Caco-2 (cell line): ENCODE measurements around the gene GATAD2B. TPM values are rescaled to one million over a fixed set of nuclear protein-coding genes. Genes with fewer than 3 reads are reported as not detected.

ENCODE experiments used
- BruUV-seq: library from RNA; stranded (reverse); fragments of 400-500 nt; replicated peaks from 2 replicates; lab custom pipeline; 2021; lab: Mats Ljungman, UMichigan
- CTCF ChIA-PET: fragments of 300-600 bp; sonication (Branson Sonifier 250); formaldehyde crosslinking; loops from one replicate; lab custom pipeline; 2022; ENCODE audit warnings: antibody characterized with exemption; lab: Charles Lee
- POLR2A ChIA-PET: fragments of 300-600 bp; sonication (Branson Sonifier 250); formaldehyde crosslinking; loops from one replicate; lab custom pipeline; 2022; ENCODE audit warnings: antibody characterized with exemption; lab: Charles Lee
- DNase-seq, 2 experiments: peaks; one replicate each; pipeline versions ENCODE4 v3.0.0 to v3.0.0-alpha.2; 2020 to 2022
- H3K27me3 ChIP-seq: replicated peaks from 2 replicates; pipeline ENCODE4 v1.6.0; 2011; ENCODE audit warnings: low read length; ENCODE audit not compliant: control insufficient read depth, insufficient read depth
- H3K36me3 ChIP-seq: 2 replicates; pipeline ENCODE4 v1.5.1; 2011; ENCODE audit warnings: low read length; ENCODE audit not compliant: control insufficient read depth, insufficient read depth
- H3K4me1 ChIP-seq: fragments of 250-450 bp; sonication (Bioruptor Pico); 2 replicates; pipeline ENCODE4 v1.5.1; 2020; ENCODE audit warnings: mild to moderate bottlenecking
- H3K4me3 ChIP-seq: 2 replicates; pipeline ENCODE4 v1.5.1; 2011; ENCODE audit warnings: low read depth, mild to moderate bottlenecking, control low read depth, low read length
- H3K9me3 ChIP-seq: fragments of 250-450 bp; sonication (Bioruptor Pico); 2 replicates; pipeline ENCODE4 v1.5.1; 2020; ENCODE audit warnings: mild to moderate bottlenecking, moderate library complexity
- H3K27ac Mint-ChIP-seq: one replicate; pipeline ENCODE4 v1.8.0; 2022; ENCODE audit warnings: mixed read lengths; ENCODE audit not compliant: unreplicated experiment
- H3K27me3 Mint-ChIP-seq: one replicate; pipeline ENCODE4 v1.8.0; 2022; ENCODE audit warnings: mixed read lengths; ENCODE audit not compliant: insufficient read depth, unreplicated experiment
- H3K36me3 Mint-ChIP-seq: one replicate; pipeline ENCODE4 v1.8.0; 2022; ENCODE audit warnings: mild to moderate bottlenecking, mixed read lengths; ENCODE audit not compliant: insufficient read depth, unreplicated experiment
- H3K4me1 Mint-ChIP-seq: one replicate; pipeline ENCODE4 v1.8.0; 2022; ENCODE audit warnings: low read depth, mixed read lengths; ENCODE audit not compliant: unreplicated experiment
- H3K4me3 Mint-ChIP-seq: one replicate; pipeline ENCODE4 v1.8.0; 2022; ENCODE audit warnings: mild to moderate bottlenecking, moderate library complexity, mixed read lengths; ENCODE audit not compliant: unreplicated experiment
- H3K9me3 Mint-ChIP-seq: one replicate; pipeline ENCODE4 v1.8.0; 2022; ENCODE audit warnings: mixed read lengths; ENCODE audit not compliant: unreplicated experiment
- CTCF ChIP-seq, 2 experiments: fragments of 200-600 bp in 1 of 2; IDR thresholded peaks; 1 replicate in 1 of 2; 2 replicates in 1 of 2; pipeline versions ENCODE4 v1.5.1 to v1.8.0; 2011 to 2022; ENCODE audit warnings: antibody characterized with exemption in 1 of 2, control low read depth in 1 of 2, inconsistent platforms in 1 of 2, low read depth in 1 of 2, low read length in 1 of 2, mild to moderate bottlenecking in 1 of 2, moderate library complexity in 1 of 2; ENCODE audit not compliant: insufficient read depth in 1 of 2, severe bottlenecking in 1 of 2, unreplicated experiment in 1 of 2
- intact Hi-C: fragments of 100-400 bp; cut with micrococcal nuclease; formaldehyde crosslinking; loops from one replicate; pipeline ENCODE4 v1.10.0; 2022; ENCODE audit not compliant: unreplicated experiment
- total RNA-seq: library from RNA; stranded (reverse); gene quantifications from 2 replicates; pipeline ENCODE4 v1.2.3, GENCODE V29; 2022

Gene GATAD2B
- total RNA-seq, 1 experiment from 2014 or later, result 38.0 TPM

DNA sequence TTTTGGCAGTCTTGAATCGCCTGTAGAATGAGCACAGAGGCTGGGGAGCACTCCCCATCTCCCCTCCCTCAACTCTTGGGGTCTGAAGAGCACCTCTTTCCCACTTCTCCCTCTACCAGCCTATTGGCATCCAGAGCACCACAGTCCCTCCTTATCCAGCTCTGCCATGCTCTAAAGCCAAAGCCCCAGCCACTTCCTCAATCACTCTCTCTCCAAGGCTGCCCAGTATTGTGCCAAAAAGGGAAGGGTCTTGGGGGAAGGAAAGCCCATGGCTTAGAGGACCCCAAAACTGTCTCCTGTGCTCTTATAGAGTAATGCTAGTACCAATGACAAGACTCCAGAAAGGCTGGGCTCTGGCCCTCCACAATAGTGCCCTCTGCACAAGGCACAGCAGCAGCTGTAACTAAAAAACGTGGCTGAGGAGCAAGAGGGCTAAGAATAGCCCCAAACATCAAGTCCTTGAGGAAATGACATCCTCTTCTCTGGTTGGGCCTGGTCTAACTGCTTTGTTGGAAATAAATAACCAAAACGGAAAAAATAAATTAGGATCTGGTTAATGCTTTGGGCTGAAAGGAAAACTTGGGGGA, 119.2 kb downstream of the GATAD2B start:
- no peak overlapping the region for H3K4me3 Mint-ChIP-seq
- H3K9me3 Mint-ChIP-seq, result no peaks in the 10 kb centered on the region
- H3K36me3 ChIP-seq, result no peaks in the 10 kb centered on the region
- no peaks in the 10 kb centered on the region for H3K9me3 ChIP-seq
- POLR2A ChIA-PET, result no interaction called here
- peaks cover 38% of the 10 kb centered on the region for H3K36me3 Mint-ChIP-seq
- H3K27me3 Mint-ChIP-seq, result no peaks in the 10 kb centered on the region
- H3K4me3 ChIP-seq, result no peak overlapping the region
- H3K4me1 ChIP-seq, result no peaks in the 10 kb centered on the region
- no peaks in the 10 kb centered on the region for H3K27me3 ChIP-seq
- TF ChIP-seq CTCF (IDR thresholded peaks at IDR 0.05; ENCODE audit: insufficient read depth in 1 of 2, low read depth in 1 of 2, low read length in 1 of 2, severe bottlenecking in 1 of 2, unreplicated experiment in 1 of 2), result no peak
- BruUV-seq, result no TSS peak
- CTCF ChIA-PET, result interaction anchor here (1.0 kb wide), 1 partner anchor 119 kb away, joined by 6 read pairs; no protein-coding TSS in a partner anchor
- intact Hi-C loops, result no loop called here
- no peaks in the 10 kb centered on the region for H3K4me1 Mint-ChIP-seq
- H3K27ac Mint-ChIP-seq, result no peak overlapping the region
- DNase-seq, result no peak

DNA sequence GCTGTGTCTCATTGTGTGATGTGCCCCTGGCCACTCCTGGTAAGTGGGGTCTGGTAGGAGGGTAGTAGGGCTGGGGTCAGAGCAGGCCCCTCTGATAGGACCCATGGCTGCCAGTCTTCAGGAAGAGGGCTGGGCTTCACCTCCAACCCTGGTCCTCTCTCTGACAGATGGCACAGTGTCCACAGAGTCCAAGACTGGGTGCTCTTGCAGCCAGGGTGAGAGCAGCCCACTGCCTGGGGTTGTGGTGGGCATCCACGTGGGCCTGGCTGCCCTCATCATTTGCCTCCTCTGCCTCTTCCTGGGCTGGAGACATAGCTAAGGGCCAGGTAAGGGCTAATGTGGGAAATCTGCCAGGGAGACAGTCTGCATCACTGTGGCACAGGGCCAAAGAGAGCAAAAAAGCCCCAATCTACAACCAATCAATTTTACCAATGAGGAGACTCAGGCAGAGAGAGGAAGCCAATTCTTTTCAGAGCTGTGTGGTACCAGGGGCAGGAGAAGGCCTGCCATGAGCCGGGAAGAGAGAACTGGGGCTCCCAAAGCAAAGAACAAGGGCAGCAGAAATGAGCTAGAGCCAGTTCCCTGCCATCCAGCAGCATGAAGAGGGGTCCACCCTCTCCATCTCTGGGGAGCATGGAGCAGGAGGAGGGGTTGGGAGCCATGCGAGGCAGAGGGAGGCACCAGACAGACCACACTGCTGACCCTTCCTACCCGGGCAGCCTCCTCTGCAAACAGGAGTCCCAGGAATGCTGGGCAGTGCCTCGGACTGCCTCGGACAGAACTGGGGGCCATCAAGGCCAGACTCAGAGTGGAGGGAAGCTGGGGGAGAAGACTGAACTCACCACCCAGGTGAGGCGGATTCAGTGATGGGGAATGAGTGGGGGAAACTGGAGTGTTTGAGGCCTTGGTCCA, 120.7 kb downstream of the GATAD2B start:
- Mint-ChIP-seq H3K27ac (no peak overlapping the region), H3K4me3 (no peak overlapping the region), H3K27me3 (no peaks in the 10 kb centered on the region), H3K36me3 (peaks cover 37% of the 10 kb centered on the region), H3K9me3 (no peaks in the 10 kb centered on the region), H3K4me1 (no peaks in the 10 kb centered on the region)
- no peak for DNase-seq
- no TSS peak for BruUV-seq
- no peaks in the 10 kb centered on the region for H3K36me3 ChIP-seq
- CTCF ChIA-PET, result no interaction called here
- POLR2A ChIA-PET, result interaction anchor here (0.6 kb wide), 1 partner anchor 145 kb away, joined by 3 read pairs; the partner anchor contains the start of gene DENND4B
- no peaks in the 10 kb centered on the region for H3K4me1 ChIP-seq
- intact Hi-C loops, result no loop called here
- no peaks in the 10 kb centered on the region for H3K27me3 ChIP-seq
- TF ChIP-seq CTCF (IDR thresholded peaks at IDR 0.05; ENCODE audit: insufficient read depth in 1 of 2, low read depth in 1 of 2, low read length in 1 of 2, severe bottlenecking in 1 of 2, unreplicated experiment in 1 of 2), result no peak
- H3K9me3 ChIP-seq, result no peaks in the 10 kb centered on the region
- H3K4me3 ChIP-seq, result no peak overlapping the region

- no peak overlapping the region for H3K4me3 Mint-ChIP-seq
- no TSS peak for BruUV-seq
- Histone ChIP-seq H3K4me1 (no peaks in the 10 kb centered on the region), H3K4me3 (no peak overlapping the region), H3K9me3 (no peaks in the 10 kb centered on the region), H3K36me3 (no peaks in the 10 kb centered on the region), H3K27me3 (no peaks in the 10 kb centered on the region)
- no peak for TF ChIP-seq CTCF (IDR thresholded peaks at IDR 0.05; ENCODE audit: insufficient read depth in 1 of 2, low read depth in 1 of 2, low read length in 1 of 2, severe bottlenecking in 1 of 2, unreplicated experiment in 1 of 2)
- no peaks in the 10 kb centered on the region for H3K4me1 Mint-ChIP-seq
- no peak overlapping the region for H3K27ac Mint-ChIP-seq
- CTCF ChIA-PET, result interaction anchor here (0.5 kb wide), 1 partner anchor 83 kb away, joined by 3 read pairs; no protein-coding TSS in a partner anchor
- no peaks in the 10 kb centered on the region for H3K27me3 Mint-ChIP-seq
- intact Hi-C loops, result no loop called here
- no peaks in the 10 kb centered on the region for H3K9me3 Mint-ChIP-seq
- POLR2A ChIA-PET, result interaction anchor here (0.6 kb wide), 1 partner anchor 472 kb away, joined by 6 read pairs; no protein-coding TSS in a partner anchor
- H3K36me3 Mint-ChIP-seq, result peaks cover 33% of the 10 kb centered on the region
- DNase-seq, result no peak
Measured at GRCh38 chr1:153801028-153801625, 121.6 kb downstream of the GATAD2B start.
